OCI-LY7 (cell line): ENCODE data around the gene IGFALS. TPM values are rescaled to one million over a fixed set of nuclear protein-coding genes. Genes with fewer than 3 reads are reported as not detected.

ENCODE experiments used
- BruUV-seq: library from RNA; stranded (reverse); fragments of 400-500 nt; replicated peaks from 2 replicates; lab custom pipeline; 2021; lab: Mats Ljungman, UMichigan
- CTCF ChIA-PET: fragments of 300-600 bp; sonication (Branson Sonifier 250); formaldehyde crosslinking; loops from one replicate; lab custom pipeline; 2022; ENCODE audit warnings: antibody characterized with exemption; ENCODE audit not compliant: unreplicated experiment; lab: Charles Lee
- POLR2A ChIA-PET: fragments of 300-600 bp; sonication (Branson Sonifier 250); formaldehyde crosslinking; loops from one replicate; lab custom pipeline; 2022; ENCODE audit warnings: antibody characterized with exemption; lab: Charles Lee
- DNase-seq: peaks from one replicate; pipeline ENCODE4 v3.0.0-alpha.2; 2015; ENCODE audit warnings: low spot score
- H2AFZ ChIP-seq: fragments of 200-600 bp; sonication (generic), shearing (Covaris generic); 2 replicates; pipeline ENCODE4 v1.6.1; 2014; ENCODE audit warnings: mild to moderate bottlenecking, antibody characterized with exemption, low read length, moderate library complexity
- H3K27ac ChIP-seq: fragments of 200-600 bp; sonication (generic); 2 replicates; pipeline ENCODE4 v1.5.1; 2014; ENCODE audit warnings: mixed run types, low read depth, mild to moderate bottlenecking, moderate library complexity, low read length, inconsistent platforms; ENCODE audit not compliant: poor library complexity, severe bottlenecking
- H3K36me3 ChIP-seq: fragments of 200-600 bp; sonication (generic); 2 replicates; pipeline ENCODE4 v1.6.1; 2014; ENCODE audit warnings: mild to moderate bottlenecking, antibody characterized with exemption, low read length, moderate library complexity, mixed read lengths; ENCODE audit not compliant: insufficient read depth
- H3K4me1 ChIP-seq: fragments of 200-600 bp; sonication (generic); 2 replicates; pipeline ENCODE4 v1.5.1; 2014; ENCODE audit warnings: mild to moderate bottlenecking, low read length; ENCODE audit not compliant: insufficient read depth, poor library complexity, severe bottlenecking
- H3K4me2 ChIP-seq: fragments of 200-600 bp; sonication (generic); 2 replicates; pipeline ENCODE4 v1.6.1; 2014; ENCODE audit warnings: mild to moderate bottlenecking, low read length
- H3K4me3 ChIP-seq: fragments of 200-600 bp; sonication (generic); 2 replicates; pipeline ENCODE4 v1.5.1; 2014; ENCODE audit warnings: mild to moderate bottlenecking, low read depth, low read length; ENCODE audit not compliant: poor library complexity, severe bottlenecking
- H3K79me2 ChIP-seq: fragments of 200-600 bp; sonication (generic); 2 replicates; pipeline ENCODE4 v1.6.1; 2016; ENCODE audit warnings: low read depth, mild to moderate bottlenecking, low read length, moderate library complexity, mixed read lengths; ENCODE audit not compliant: insufficient read depth
- H3K9me2 ChIP-seq: fragments of 200-600 bp; sonication (generic); 2 replicates; pipeline ENCODE4 v1.6.1; 2016; ENCODE audit warnings: mild to moderate bottlenecking, low read length, mixed read lengths; ENCODE audit not compliant: insufficient read depth
- H3K9me3 ChIP-seq: fragments of 200-600 bp; sonication (generic); 2 replicates; pipeline ENCODE4 v1.6.1; 2014; ENCODE audit warnings: mild to moderate bottlenecking, mixed run types, low read length, mixed read lengths
- H4K20me1 ChIP-seq: fragments of 200-600 bp; sonication (generic); 2 replicates; pipeline ENCODE4 v1.6.1; 2014; ENCODE audit warnings: mild to moderate bottlenecking, antibody characterized with exemption, low read length, moderate library complexity, mixed read lengths; ENCODE audit not compliant: insufficient read depth
- EZH2phosphoT487 ChIP-seq: fragments of 200-600 bp; sonication (generic); IDR thresholded peaks from 2 replicates; pipeline ENCODE4 v1.6.1; 2018; ENCODE audit warnings: low read depth, borderline replicate concordance, mild to moderate bottlenecking, mixed run types, antibody characterized with exemption, low read length, moderate library complexity, mixed read lengths
- intact Hi-C: fragments of 100-400 bp; cut with micrococcal nuclease; formaldehyde crosslinking; loops from one replicate; pipeline ENCODE4 v1.10.0; 2022; ENCODE audit not compliant: unreplicated experiment
- total RNA-seq, 2 experiments: library from RNA; depleted of rRNA in 1 of 2; stranded (reverse); fragments of >200 nt in 1 of 2; shearing (Covaris generic) in 1 of 2; gene quantifications; 2 replicates each; pipeline ENCODE4 v1.2.3, GENCODE V29; 2014 to 2022
- TF ChIP-seq, protein P1 (sequence below): fragments of 200-600 bp; sonication (generic); conservative IDR thresholded peaks from 2 replicates; pipeline ENCODE4 v1.5.1; 2014; ENCODE audit warnings: mild to moderate bottlenecking, antibody characterized with exemption, low read length, moderate library complexity, mixed read lengths

The IGFALS gene
- total RNA-seq, 2 experiments from 2014 or later: 0.13 TPM; not detected in 1

DNA sequence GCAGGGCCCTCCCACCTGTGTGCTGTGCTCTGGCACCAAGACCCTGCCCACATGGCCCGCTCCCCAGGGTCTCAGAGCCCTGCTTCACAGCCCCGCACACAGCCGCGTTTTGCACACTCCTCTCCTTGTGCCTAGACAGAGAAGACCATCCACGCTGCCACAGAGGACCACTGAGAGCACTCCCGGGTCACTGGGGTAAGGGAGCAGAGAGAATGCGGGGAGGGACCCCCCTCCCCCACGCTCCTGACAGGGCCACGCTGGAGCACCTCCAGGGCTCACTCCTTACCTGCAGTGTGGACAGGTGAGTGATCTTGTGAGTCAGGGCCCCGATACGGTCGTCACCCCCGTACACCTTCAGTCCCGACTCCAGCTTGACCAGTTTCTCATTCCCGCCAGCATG, 26.1 kb upstream of the IGFALS start:
- H2AFZ ChIP-seq: no peak overlapping the region
- no peaks in the 10 kb centered on the region for H3K9me3 ChIP-seq
- H3K4me1 ChIP-seq: peaks cover 4% of the 10 kb centered on the region
- CTCF ChIA-PET: no interaction called here
- H3K4me2 ChIP-seq: no peak overlapping the region
- no peaks in the 10 kb centered on the region for H3K9me2 ChIP-seq
- no peaks in the 10 kb centered on the region for H3K79me2 ChIP-seq
- no peak for DNase-seq
- no peaks in the 10 kb centered on the region for H3K36me3 ChIP-seq
- intact Hi-C loops: no loop called here
- no peak overlapping the region for H3K27ac ChIP-seq
- no peaks in the 10 kb centered on the region for H4K20me1 ChIP-seq
- H3K4me3 ChIP-seq: no peak overlapping the region
- BruUV-seq: no TSS peak
- POLR2A ChIA-PET: no interaction called here
- TF ChIP-seq, protein P1, sequence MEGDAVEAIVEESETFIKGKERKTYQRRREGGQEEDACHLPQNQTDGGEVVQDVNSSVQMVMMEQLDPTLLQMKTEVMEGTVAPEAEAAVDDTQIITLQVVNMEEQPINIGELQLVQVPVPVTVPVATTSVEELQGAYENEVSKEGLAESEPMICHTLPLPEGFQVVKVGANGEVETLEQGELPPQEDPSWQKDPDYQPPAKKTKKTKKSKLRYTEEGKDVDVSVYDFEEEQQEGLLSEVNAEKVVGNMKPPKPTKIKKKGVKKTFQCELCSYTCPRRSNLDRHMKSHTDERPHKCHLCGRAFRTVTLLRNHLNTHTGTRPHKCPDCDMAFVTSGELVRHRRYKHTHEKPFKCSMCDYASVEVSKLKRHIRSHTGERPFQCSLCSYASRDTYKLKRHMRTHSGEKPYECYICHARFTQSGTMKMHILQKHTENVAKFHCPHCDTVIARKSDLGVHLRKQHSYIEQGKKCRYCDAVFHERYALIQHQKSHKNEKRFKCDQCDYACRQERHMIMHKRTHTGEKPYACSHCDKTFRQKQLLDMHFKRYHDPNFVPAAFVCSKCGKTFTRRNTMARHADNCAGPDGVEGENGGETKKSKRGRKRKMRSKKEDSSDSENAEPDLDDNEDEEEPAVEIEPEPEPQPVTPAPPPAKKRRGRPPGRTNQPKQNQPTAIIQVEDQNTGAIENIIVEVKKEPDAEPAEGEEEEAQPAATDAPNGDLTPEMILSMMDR: no peak
- no peak for TF ChIP-seq EZH2phosphoT487

DNA sequence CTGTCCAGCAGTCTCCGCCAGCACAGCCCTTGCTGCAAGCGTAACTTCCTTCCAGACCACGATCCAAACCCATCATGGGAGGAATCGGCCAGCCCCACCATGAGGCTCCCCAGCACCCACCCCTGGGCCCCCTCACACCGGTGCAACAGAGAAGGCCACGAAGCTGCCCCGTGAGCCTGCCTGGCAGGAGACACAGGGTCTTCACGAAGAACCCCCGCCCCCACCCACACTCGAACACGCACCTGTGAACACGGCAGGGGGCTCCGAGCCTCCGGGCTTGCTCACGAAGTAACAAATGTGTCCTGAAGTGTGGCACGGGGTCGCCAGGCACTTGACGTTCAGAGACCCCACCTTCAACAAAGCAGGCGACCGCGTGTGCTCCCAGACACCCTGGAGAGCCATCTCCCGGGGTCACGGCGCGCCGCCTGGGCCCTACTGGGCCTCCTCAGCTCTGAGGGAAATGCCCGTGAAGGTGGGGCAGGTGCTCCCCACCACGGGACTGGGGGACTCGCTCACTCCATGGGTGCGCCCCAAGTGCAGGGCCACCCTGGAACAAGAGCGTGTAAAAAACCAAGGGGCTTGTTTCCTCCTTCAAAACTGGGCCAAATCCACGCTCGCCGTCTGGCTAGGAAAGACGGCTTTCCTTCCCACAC, 25.5 kb upstream of the IGFALS start:
- no TSS peak for BruUV-seq
- ChIA-PET POLR2A (no interaction called here), CTCF (no interaction called here)
- H3K9me3 ChIP-seq: no peaks in the 10 kb centered on the region
- no peaks in the 10 kb centered on the region for H4K20me1 ChIP-seq
- H3K4me3 ChIP-seq: no peak overlapping the region
- H3K36me3 ChIP-seq: no peaks in the 10 kb centered on the region
- intact Hi-C loops: no loop called here
- no peak for TF ChIP-seq EZH2phosphoT487
- TF ChIP-seq, protein P1: no peak
- no peak overlapping the region for H3K4me2 ChIP-seq
- DNase-seq: no peak
- no peaks in the 10 kb centered on the region for H3K4me1 ChIP-seq
- H3K9me2 ChIP-seq: no peaks in the 10 kb centered on the region
- H3K79me2 ChIP-seq: no peaks in the 10 kb centered on the region
- H2AFZ ChIP-seq: no peak overlapping the region
- no peak overlapping the region for H3K27ac ChIP-seq

DNA sequence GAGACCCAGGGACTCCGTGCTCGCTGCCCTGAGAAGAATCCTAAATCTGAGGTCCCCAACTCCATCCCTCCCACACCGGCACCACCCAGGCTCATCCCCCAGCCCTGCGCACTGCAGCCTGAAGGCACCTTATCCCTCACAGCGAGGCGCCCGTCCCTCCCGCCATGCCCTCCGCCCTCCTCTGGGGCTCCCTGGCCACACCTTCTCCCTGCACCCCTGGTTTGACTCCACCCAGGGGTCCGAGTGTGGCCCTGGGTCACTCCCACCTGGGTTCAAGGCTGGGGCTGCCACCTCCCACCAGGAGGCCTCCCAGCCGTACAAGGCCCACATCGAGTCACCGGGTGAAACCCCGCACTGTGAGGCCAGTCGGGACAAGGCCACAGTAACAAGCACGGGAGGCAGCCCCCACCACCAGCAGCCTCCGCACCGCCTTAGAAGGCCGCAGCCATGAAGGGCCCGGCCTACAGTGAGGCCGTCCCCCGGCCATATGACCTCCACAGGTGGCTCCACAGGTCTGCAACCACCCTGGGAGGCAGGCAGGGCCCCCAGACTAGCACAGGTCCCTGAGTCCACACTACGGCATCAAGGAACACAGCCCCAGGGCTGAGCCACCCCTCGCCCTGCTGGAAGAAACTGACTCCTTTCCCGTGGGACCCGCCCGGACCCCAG, 24.8 kb upstream of the IGFALS start:
- Histone ChIP-seq H3K9me2 (no peaks in the 10 kb centered on the region), H3K4me1 (no peaks in the 10 kb centered on the region), H3K4me2 (no peak overlapping the region), H3K79me2 (no peaks in the 10 kb centered on the region), H3K9me3 (no peaks in the 10 kb centered on the region), H2AFZ (no peak overlapping the region), H4K20me1 (no peaks in the 10 kb centered on the region), H3K36me3 (no peaks in the 10 kb centered on the region), H3K27ac (no peak overlapping the region), H3K4me3 (no peak overlapping the region)
- intact Hi-C loops: no loop called here
- ChIA-PET CTCF (no interaction called here), POLR2A (no interaction called here)
- DNase-seq: no peak
- TF ChIP-seq, protein P1: no peak
- no peak for TF ChIP-seq EZH2phosphoT487
- BruUV-seq: no TSS peak
